ENCODE data around the gene PTPN4. TPM values are rescaled to one million over a fixed set of nuclear protein-coding genes. Genes with fewer than 3 reads are reported as not detected.

PTPN4 gene
- total and polyA plus RNA-seq, 2 of the 8 experiments (the other 6 are each of a cell fraction or from before 2014, with no cell fraction given) = 28.5 to 105 TPM

DNA sequence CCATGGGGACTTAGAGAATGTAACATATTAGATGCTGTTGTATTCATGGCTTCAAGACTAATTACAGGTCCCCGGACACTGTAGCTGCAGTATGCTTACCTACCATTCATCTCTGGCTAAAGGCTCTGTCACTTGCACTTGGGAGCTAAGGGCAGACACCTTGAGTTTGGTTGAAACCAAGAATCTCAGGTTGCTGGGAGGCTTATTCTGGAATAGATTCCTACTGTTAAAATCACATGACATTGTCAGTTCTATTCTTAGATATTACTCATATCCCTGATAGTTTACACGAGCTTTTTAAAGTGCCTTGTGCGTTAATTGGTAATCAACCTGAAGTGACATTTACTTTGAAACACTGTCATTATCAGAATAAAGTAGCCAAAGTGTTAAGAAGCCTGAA is 180.2 kb downstream of the PTPN4 start (continued):
- no peak for TF ChIP-seq ATF3 (IDR thresholded peaks at IDR 0.05; ENCODE audit: insufficient read depth, low read depth, low read length)

Measured in H1 (cell line).